Breast epithelium (tissue), 3 donors: ENCODE measurements around the gene FTL.

Experiments used
- CTCF ChIP-seq, 3 donors: fragments of 450-650 bp; IDR thresholded peaks; one replicate each; pipeline ENCODE4 v1.5.1; 2016 to 2017; ENCODE audit warnings: antibody characterized with exemption in 3 of 3, mild to moderate bottlenecking in 3 of 3, moderate library complexity in 3 of 3
- POLR2AphosphoS5 ChIP-seq, 3 donors: sonication (generic); formaldehyde crosslinking; IDR thresholded peaks; one replicate each; pipeline ENCODE4 v1.6.1; 2017; ENCODE audit warnings: antibody characterized with exemption in 3 of 3

GRCh38 chr19:48999481-49000325 lies 34.6 kb downstream of the FTL start:
- TF ChIP-seq POLR2AphosphoS5 (IDR thresholded peaks at IDR 0.05) = no peak
- peak in 1 of 3 donors; percentile 29 for TF ChIP-seq CTCF (IDR thresholded peaks at IDR 0.05)
